WTC11 (cell line): ENCODE measurements around the gene SH3D19. TPM values are rescaled to one million over a fixed set of nuclear protein-coding genes. Genes with fewer than 3 reads are reported as not detected.
A peak's percentile ranks its signal among the peaks of the same experiment; 100 is the strongest.

ENCODE experiments used
- CREB1 ChIP-seq: sonication (generic); formaldehyde crosslinking; IDR thresholded peaks from 2 replicates; pipeline ENCODE4 v1.8.0; 2023; ENCODE audit warnings: mild to moderate bottlenecking, missing genetic modification reagents
- ELF4 ChIP-seq: sonication (generic); formaldehyde crosslinking; IDR thresholded peaks from 2 replicates; pipeline ENCODE4 v1.8.1; 2022; ENCODE audit warnings: low read depth, mild to moderate bottlenecking, moderate library complexity, missing genetic modification reagents
- ESRRA ChIP-seq: sonication (generic); formaldehyde crosslinking; IDR thresholded peaks from 2 replicates; pipeline ENCODE4 v1.8.1; 2022; ENCODE audit warnings: mild to moderate bottlenecking, missing genetic modification reagents, borderline replicate concordance
- FOXK1 ChIP-seq: sonication (generic); formaldehyde crosslinking; IDR thresholded peaks from 2 replicates; pipeline ENCODE4 v1.8.0; 2022; ENCODE audit warnings: mild to moderate bottlenecking, moderate library complexity, missing genetic modification reagents
- GTF2I ChIP-seq: fragments of 250-450 bp; sonication (Bioruptor Pico); conservative IDR thresholded peaks from 2 replicates; pipeline ENCODE4 v1.4.0; 2021; ENCODE audit warnings: mild to moderate bottlenecking
- JUN ChIP-seq: sonication (generic); formaldehyde crosslinking; IDR thresholded peaks from 2 replicates; pipeline ENCODE4 v1.8.0; 2023; ENCODE audit warnings: mild to moderate bottlenecking, missing genetic modification reagents
- KAT7 ChIP-seq: sonication (generic); formaldehyde crosslinking; IDR thresholded peaks from 2 replicates; pipeline ENCODE4 v1.8.1; 2023; ENCODE audit warnings: missing genetic modification reagents, mild to moderate bottlenecking, borderline replicate concordance
- TCF7 ChIP-seq: sonication (generic); formaldehyde crosslinking; IDR thresholded peaks from 2 replicates; pipeline ENCODE4 v1.8.0; 2022; ENCODE audit warnings: mild to moderate bottlenecking, low read depth, missing genetic modification reagents, moderate library complexity
- TEAD1 ChIP-seq: sonication (generic); formaldehyde crosslinking; IDR thresholded peaks from 2 replicates; pipeline ENCODE4 v1.8.0; 2022; ENCODE audit warnings: mild to moderate bottlenecking, missing genetic modification reagents
- ZNF232 ChIP-seq: sonication (generic); formaldehyde crosslinking; IDR thresholded peaks from 2 replicates; pipeline ENCODE4 v1.8.0; 2022; ENCODE audit warnings: mild to moderate bottlenecking, missing genetic modification reagents
- ZNF396 ChIP-seq: fragments of 250-450 bp; sonication (Bioruptor Pico); IDR thresholded peaks from 2 replicates; pipeline ENCODE4 v1.8.0; 2021; ENCODE audit warnings: mild to moderate bottlenecking, moderate library complexity, borderline replicate concordance
- ZNF423 ChIP-seq: fragments of 250-450 bp; sonication (Bioruptor Pico); IDR thresholded peaks from 2 replicates; pipeline ENCODE4 v2.1.2; 2022; ENCODE audit warnings: mild to moderate bottlenecking, moderate library complexity
- ZNF671 ChIP-seq: fragments of 250-450 bp; sonication (Bioruptor Pico); IDR thresholded peaks from 2 replicates; pipeline ENCODE4 v1.8.0; 2021; ENCODE audit warnings: mild to moderate bottlenecking
- total RNA-seq: library from RNA; stranded (reverse); gene quantifications from 3 replicates; pipeline ENCODE4 v1.2.3, GENCODE V29; 2021
- TF ChIP-seq, protein P1 (sequence below): sonication (generic); formaldehyde crosslinking; IDR thresholded peaks from 2 replicates; pipeline ENCODE4 v1.8.1; 2023; ENCODE audit warnings: mild to moderate bottlenecking, missing genetic modification reagents
- TF ChIP-seq, protein P2 (sequence below): sonication (generic); formaldehyde crosslinking; IDR thresholded peaks from 2 replicates; pipeline ENCODE4 v1.8.0; 2023; ENCODE audit warnings: missing genetic modification reagents
- TF ChIP-seq, protein P3 (sequence below): sonication (generic); formaldehyde crosslinking; IDR thresholded peaks from 2 replicates; pipeline ENCODE4 v1.8.0; 2023; ENCODE audit warnings: missing genetic modification reagents, mild to moderate bottlenecking, borderline replicate concordance
- TF ChIP-seq, protein P4 (sequence below): fragments of 250-450 bp; sonication (Bioruptor Pico); IDR thresholded peaks from 2 replicates; pipeline ENCODE4 v1.9.0; 2021; ENCODE audit warnings: mild to moderate bottlenecking
- TF ChIP-seq, protein P5 (sequence below): sonication (generic); formaldehyde crosslinking; IDR thresholded peaks from 2 replicates; pipeline ENCODE4 v1.8.0; 2022; ENCODE audit warnings: mild to moderate bottlenecking, missing genetic modification reagents
- TF ChIP-seq, protein P6 (sequence below): sonication (generic); formaldehyde crosslinking; IDR thresholded peaks from 2 replicates; pipeline ENCODE4 v1.8.1; 2023; ENCODE audit warnings: mild to moderate bottlenecking, moderate library complexity, missing genetic modification reagents
- TF ChIP-seq, protein P7 (sequence below): sonication (generic); formaldehyde crosslinking; IDR thresholded peaks from 2 replicates; pipeline ENCODE4 v1.8.0; 2022; ENCODE audit warnings: mild to moderate bottlenecking, missing genetic modification reagents
- TF ChIP-seq, protein P8 (sequence below): sonication (generic); formaldehyde crosslinking; conservative IDR thresholded peaks from 2 replicates; pipeline ENCODE4 v1.8.1; 2023; ENCODE audit warnings: mild to moderate bottlenecking, low read depth, missing genetic modification reagents, moderate library complexity

SH3D19 gene
- total RNA-seq, 1 experiment from 2014 or later = 41.6 TPM

DNA sequence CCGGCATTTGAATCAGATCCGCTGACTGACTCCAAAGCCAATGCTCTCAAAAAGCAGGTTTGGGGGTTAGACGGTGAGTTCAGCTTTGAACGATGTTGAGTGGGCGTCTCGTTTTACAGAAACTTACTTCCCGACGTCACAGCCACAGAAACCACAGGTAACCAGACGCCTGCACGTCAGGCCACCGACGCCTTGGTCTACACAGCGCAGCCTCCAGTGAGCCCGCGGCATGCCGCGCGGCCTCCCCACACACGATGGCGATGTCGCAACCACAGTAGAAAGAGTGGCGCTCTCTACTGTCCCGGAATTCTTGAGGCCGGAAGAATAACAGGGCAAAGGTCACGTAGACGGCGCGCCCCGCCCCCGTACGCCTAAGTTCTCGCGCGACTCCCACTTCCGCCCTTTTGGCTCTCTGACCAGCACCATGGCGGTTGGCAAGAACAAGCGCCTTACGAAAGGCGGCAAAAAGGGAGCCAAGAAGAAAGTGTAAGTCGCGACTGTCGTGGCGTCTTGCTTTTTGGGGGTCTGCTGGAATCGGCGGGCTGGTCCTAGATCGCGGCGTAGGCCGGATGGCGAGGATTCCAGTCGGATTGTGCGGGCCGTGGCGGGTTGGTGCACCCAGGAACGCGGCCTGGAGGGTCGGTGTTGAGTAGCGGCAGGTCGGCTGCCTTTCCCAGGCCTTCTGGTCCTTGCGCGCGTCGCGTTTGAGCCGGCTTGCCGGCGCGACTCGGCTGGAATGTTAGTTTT, 226.0 kb downstream of the SH3D19 start, which contains the start of gene RPS3A (continued):
- TF ChIP-seq, protein P1, sequence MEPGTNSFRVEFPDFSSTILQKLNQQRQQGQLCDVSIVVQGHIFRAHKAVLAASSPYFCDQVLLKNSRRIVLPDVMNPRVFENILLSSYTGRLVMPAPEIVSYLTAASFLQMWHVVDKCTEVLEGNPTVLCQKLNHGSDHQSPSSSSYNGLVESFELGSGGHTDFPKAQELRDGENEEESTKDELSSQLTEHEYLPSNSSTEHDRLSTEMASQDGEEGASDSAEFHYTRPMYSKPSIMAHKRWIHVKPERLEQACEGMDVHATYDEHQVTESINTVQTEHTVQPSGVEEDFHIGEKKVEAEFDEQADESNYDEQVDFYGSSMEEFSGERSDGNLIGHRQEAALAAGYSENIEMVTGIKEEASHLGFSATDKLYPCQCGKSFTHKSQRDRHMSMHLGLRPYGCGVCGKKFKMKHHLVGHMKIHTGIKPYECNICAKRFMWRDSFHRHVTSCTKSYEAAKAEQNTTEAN = peak; percentile 86; the same call in 1 of the 2 replicates
- TF ChIP-seq ELF4 (CRISPR knock-in tag) (no peak), TEAD1 (CRISPR knock-in tag) (peak; percentile 98; the same call in 1 of the 2 replicates), CREB1 (CRISPR knock-in tag) (peak; percentile 82; the same call in 1 of the 2 replicates), ZNF423 (no peak), ZNF671 (CRISPR knock-in tag) (no peak), ESRRA (peak; percentile 91), TCF7 (CRISPR knock-in tag) (no peak), KAT7 (CRISPR knock-in tag) (peak; percentile 92), GTF2I (CRISPR knock-in tag) (no peak), ZNF396 (CRISPR knock-in tag) (no peak), FOXK1 (CRISPR knock-in tag) (peak; percentile 99), ZNF232 (CRISPR knock-in tag) (no peak), JUN (CRISPR knock-in tag) (0 out of 2 replicates have a peak, but pooled peaks have one; percentile 13)
- TF ChIP-seq, protein P2, sequence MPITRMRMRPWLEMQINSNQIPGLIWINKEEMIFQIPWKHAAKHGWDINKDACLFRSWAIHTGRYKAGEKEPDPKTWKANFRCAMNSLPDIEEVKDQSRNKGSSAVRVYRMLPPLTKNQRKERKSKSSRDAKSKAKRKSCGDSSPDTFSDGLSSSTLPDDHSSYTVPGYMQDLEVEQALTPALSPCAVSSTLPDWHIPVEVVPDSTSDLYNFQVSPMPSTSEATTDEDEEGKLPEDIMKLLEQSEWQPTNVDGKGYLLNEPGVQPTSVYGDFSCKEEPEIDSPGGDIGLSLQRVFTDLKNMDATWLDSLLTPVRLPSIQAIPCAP (CRISPR knock-in tag) = 0 out of 2 replicates have a peak, but pooled peaks have one; percentile 56
- TF ChIP-seq, protein P3, sequence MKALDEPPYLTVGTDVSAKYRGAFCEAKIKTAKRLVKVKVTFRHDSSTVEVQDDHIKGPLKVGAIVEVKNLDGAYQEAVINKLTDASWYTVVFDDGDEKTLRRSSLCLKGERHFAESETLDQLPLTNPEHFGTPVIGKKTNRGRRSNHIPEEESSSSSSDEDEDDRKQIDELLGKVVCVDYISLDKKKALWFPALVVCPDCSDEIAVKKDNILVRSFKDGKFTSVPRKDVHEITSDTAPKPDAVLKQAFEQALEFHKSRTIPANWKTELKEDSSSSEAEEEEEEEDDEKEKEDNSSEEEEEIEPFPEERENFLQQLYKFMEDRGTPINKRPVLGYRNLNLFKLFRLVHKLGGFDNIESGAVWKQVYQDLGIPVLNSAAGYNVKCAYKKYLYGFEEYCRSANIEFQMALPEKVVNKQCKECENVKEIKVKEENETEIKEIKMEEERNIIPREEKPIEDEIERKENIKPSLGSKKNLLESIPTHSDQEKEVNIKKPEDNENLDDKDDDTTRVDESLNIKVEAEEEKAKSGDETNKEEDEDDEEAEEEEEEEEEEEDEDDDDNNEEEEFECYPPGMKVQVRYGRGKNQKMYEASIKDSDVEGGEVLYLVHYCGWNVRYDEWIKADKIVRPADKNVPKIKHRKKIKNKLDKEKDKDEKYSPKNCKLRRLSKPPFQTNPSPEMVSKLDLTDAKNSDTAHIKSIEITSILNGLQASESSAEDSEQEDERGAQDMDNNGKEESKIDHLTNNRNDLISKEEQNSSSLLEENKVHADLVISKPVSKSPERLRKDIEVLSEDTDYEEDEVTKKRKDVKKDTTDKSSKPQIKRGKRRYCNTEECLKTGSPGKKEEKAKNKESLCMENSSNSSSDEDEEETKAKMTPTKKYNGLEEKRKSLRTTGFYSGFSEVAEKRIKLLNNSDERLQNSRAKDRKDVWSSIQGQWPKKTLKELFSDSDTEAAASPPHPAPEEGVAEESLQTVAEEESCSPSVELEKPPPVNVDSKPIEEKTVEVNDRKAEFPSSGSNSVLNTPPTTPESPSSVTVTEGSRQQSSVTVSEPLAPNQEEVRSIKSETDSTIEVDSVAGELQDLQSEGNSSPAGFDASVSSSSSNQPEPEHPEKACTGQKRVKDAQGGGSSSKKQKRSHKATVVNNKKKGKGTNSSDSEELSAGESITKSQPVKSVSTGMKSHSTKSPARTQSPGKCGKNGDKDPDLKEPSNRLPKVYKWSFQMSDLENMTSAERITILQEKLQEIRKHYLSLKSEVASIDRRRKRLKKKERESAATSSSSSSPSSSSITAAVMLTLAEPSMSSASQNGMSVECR = no peak; the same call in 1 of the 2 replicates
- TF ChIP-seq, protein P4, sequence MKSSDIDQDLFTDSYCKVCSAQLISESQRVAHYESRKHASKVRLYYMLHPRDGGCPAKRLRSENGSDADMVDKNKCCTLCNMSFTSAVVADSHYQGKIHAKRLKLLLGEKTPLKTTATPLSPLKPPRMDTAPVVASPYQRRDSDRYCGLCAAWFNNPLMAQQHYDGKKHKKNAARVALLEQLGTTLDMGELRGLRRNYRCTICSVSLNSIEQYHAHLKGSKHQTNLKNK (CRISPR knock-in tag) = peak; percentile 54; the same call in 1 of the 2 replicates
- TF ChIP-seq, protein P5, sequence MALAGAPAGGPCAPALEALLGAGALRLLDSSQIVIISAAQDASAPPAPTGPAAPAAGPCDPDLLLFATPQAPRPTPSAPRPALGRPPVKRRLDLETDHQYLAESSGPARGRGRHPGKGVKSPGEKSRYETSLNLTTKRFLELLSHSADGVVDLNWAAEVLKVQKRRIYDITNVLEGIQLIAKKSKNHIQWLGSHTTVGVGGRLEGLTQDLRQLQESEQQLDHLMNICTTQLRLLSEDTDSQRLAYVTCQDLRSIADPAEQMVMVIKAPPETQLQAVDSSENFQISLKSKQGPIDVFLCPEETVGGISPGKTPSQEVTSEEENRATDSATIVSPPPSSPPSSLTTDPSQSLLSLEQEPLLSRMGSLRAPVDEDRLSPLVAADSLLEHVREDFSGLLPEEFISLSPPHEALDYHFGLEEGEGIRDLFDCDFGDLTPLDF (CRISPR knock-in tag) = no peak
- TF ChIP-seq, protein P6, sequence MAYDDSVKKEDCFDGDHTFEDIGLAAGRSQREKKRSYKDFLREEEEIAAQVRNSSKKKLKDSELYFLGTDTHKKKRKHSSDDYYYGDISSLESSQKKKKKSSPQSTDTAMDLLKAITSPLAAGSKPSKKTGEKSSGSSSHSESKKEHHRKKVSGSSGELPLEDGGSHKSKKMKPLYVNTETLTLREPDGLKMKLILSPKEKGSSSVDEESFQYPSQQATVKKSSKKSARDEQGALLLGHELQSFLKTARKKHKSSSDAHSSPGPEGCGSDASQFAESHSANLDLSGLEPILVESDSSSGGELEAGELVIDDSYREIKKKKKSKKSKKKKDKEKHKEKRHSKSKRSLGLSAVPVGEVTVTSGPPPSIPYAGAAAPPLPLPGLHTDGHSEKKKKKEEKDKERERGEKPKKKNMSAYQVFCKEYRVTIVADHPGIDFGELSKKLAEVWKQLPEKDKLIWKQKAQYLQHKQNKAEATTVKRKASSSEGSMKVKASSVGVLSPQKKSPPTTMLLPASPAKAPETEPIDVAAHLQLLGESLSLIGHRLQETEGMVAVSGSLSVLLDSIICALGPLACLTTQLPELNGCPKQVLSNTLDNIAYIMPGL (CRISPR knock-in tag) = peak; percentile 92; the same call in 1 of the 2 replicates
- TF ChIP-seq, protein P7, sequence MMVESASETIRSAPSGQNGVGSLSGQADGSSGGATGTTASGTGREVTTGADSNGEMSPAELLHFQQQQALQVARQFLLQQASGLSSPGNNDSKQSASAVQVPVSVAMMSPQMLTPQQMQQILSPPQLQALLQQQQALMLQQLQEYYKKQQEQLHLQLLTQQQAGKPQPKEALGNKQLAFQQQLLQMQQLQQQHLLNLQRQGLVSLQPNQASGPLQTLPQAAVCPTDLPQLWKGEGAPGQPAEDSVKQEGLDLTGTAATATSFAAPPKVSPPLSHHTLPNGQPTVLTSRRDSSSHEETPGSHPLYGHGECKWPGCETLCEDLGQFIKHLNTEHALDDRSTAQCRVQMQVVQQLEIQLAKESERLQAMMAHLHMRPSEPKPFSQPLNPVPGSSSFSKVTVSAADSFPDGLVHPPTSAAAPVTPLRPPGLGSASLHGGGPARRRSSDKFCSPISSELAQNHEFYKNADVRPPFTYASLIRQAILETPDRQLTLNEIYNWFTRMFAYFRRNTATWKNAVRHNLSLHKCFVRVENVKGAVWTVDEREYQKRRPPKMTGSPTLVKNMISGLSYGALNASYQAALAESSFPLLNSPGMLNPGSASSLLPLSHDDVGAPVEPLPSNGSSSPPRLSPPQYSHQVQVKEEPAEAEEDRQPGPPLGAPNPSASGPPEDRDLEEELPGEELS (CRISPR knock-in tag) = peak; percentile 34
- TF ChIP-seq, protein P8, sequence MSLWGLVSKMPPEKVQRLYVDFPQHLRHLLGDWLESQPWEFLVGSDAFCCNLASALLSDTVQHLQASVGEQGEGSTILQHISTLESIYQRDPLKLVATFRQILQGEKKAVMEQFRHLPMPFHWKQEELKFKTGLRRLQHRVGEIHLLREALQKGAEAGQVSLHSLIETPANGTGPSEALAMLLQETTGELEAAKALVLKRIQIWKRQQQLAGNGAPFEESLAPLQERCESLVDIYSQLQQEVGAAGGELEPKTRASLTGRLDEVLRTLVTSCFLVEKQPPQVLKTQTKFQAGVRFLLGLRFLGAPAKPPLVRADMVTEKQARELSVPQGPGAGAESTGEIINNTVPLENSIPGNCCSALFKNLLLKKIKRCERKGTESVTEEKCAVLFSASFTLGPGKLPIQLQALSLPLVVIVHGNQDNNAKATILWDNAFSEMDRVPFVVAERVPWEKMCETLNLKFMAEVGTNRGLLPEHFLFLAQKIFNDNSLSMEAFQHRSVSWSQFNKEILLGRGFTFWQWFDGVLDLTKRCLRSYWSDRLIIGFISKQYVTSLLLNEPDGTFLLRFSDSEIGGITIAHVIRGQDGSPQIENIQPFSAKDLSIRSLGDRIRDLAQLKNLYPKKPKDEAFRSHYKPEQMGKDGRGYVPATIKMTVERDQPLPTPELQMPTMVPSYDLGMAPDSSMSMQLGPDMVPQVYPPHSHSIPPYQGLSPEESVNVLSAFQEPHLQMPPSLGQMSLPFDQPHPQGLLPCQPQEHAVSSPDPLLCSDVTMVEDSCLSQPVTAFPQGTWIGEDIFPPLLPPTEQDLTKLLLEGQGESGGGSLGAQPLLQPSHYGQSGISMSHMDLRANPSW = no peak
